Nephron progenitor cell (in vitro differentiated cells): ENCODE results near the gene SRD5A1.
A peak's percentile ranks its signal among the peaks of the same experiment; 100 is the strongest.

Experiments
- DNase-seq: peaks from one replicate; pipeline ENCODE4 v3.0.0; 2021
- H3K27ac Mint-ChIP-seq: 2 replicates; pipeline ENCODE4 v1.8.0; 2021; ENCODE audit warnings: mild to moderate bottlenecking, moderate library complexity, mixed read lengths
- H3K27me3 Mint-ChIP-seq: 2 replicates; pipeline ENCODE4 v1.8.0; 2021; ENCODE audit warnings: mild to moderate bottlenecking, low read depth, mixed read lengths; ENCODE audit not compliant: poor library complexity
- H3K36me3 Mint-ChIP-seq: 2 replicates; pipeline ENCODE4 v1.8.0; 2021; ENCODE audit warnings: low read depth, mixed read lengths
- H3K4me1 Mint-ChIP-seq: 2 replicates; pipeline ENCODE4 v1.8.0; 2021; ENCODE audit warnings: mixed read lengths
- H3K4me3 Mint-ChIP-seq: 2 replicates; pipeline ENCODE4 v1.8.0; 2021; ENCODE audit warnings: mild to moderate bottlenecking, moderate library complexity, mixed read lengths
- H3K9me3 Mint-ChIP-seq: 2 replicates; pipeline ENCODE4 v1.8.0; 2021; ENCODE audit warnings: mild to moderate bottlenecking, moderate library complexity, mixed read lengths
- TF ChIP-seq, protein P1 (sequence below): fragments of 200-600 bp; sonication (generic); IDR thresholded peaks from 2 replicates; pipeline ENCODE4 v1.5.0; 2021; ENCODE audit warnings: antibody characterized with exemption

The SRD5A1 gene

GRCh38 chr5:6599739-6600138, 33.5 kb upstream of the SRD5A1 start:
- H3K36me3 Mint-ChIP-seq, result peaks cover 90% of the 10 kb centered on the region
- TF ChIP-seq, protein P1, sequence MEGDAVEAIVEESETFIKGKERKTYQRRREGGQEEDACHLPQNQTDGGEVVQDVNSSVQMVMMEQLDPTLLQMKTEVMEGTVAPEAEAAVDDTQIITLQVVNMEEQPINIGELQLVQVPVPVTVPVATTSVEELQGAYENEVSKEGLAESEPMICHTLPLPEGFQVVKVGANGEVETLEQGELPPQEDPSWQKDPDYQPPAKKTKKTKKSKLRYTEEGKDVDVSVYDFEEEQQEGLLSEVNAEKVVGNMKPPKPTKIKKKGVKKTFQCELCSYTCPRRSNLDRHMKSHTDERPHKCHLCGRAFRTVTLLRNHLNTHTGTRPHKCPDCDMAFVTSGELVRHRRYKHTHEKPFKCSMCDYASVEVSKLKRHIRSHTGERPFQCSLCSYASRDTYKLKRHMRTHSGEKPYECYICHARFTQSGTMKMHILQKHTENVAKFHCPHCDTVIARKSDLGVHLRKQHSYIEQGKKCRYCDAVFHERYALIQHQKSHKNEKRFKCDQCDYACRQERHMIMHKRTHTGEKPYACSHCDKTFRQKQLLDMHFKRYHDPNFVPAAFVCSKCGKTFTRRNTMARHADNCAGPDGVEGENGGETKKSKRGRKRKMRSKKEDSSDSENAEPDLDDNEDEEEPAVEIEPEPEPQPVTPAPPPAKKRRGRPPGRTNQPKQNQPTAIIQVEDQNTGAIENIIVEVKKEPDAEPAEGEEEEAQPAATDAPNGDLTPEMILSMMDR, result no peak
- H3K27ac Mint-ChIP-seq, result no peak overlapping the region

GRCh38 chr5:6601271-6601670, 32.0 kb upstream of the SRD5A1 start:
- Mint-ChIP-seq H3K27ac (peak overlapping the region; percentile 22), H3K9me3 (no peaks in the 10 kb centered on the region), H3K27me3 (peaks cover 2% of the 10 kb centered on the region), H3K36me3 (peaks cover 92% of the 10 kb centered on the region), H3K4me3 (no peak overlapping the region), H3K4me1 (peaks cover 10% of the 10 kb centered on the region)
- DNase-seq, result no peak
- TF ChIP-seq, protein P1, result no peak

More at GRCh38 chr5:6599739-6600138, 33.5 kb upstream of the SRD5A1 start:
- Mint-ChIP-seq H3K27me3 (peaks cover 2% of the 10 kb centered on the region), H3K9me3 (peaks cover 2% of the 10 kb centered on the region), H3K4me3 (no peak overlapping the region), H3K4me1 (peaks cover 10% of the 10 kb centered on the region)
- DNase-seq, result no peak

- H3K4me1 Mint-ChIP-seq, result peaks cover 10% of the 10 kb centered on the region
- peaks cover 2% of the 10 kb centered on the region for H3K27me3 Mint-ChIP-seq
- H3K36me3 Mint-ChIP-seq, result peaks cover 92% of the 10 kb centered on the region
- no peak overlapping the region for H3K4me3 Mint-ChIP-seq
- H3K9me3 Mint-ChIP-seq, result no peaks in the 10 kb centered on the region
- peak overlapping the region; percentile 22 for H3K27ac Mint-ChIP-seq
- no peak for DNase-seq
- TF ChIP-seq, protein P1, result no peak
Measured at GRCh38 chr5:6601816-6602215, 31.4 kb upstream of the SRD5A1 start.

GRCh38 chr5:6602441-6602840, 30.8 kb upstream of the SRD5A1 start:
- TF ChIP-seq, protein P1, result no peak
- Mint-ChIP-seq H3K4me1 (peaks cover 10% of the 10 kb centered on the region), H3K27me3 (no peaks in the 10 kb centered on the region), H3K9me3 (no peaks in the 10 kb centered on the region), H3K27ac (no peak overlapping the region), H3K36me3 (peaks cover 92% of the 10 kb centered on the region), H3K4me3 (no peak overlapping the region)
- DNase-seq, result no peak

DNA sequence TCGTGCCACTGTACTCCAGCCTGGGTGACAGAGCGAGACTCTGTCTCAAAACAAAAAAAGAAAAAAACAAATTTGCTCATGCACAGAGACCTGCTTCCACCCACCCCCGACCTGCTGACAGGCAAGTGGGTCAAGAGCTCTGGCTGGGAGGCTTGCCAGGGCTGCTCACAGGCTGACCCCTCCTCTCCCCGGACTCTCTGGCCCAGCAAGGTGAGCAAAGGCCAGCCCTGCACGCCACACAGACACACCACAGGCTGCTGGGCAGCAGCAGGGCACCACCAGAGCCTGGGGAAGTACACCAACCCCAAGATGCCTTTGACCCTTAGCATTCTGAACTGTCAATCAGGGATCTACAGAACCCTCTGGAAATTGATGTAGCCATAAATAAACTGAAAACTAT, 29.6 kb upstream of the SRD5A1 start:
- TF ChIP-seq, protein P1, result no peak
- H3K4me3 Mint-ChIP-seq, result no peak overlapping the region
- peaks cover 10% of the 10 kb centered on the region for H3K4me1 Mint-ChIP-seq
- no peaks in the 10 kb centered on the region for H3K9me3 Mint-ChIP-seq
- H3K27me3 Mint-ChIP-seq, result no peaks in the 10 kb centered on the region
- H3K27ac Mint-ChIP-seq, result no peak overlapping the region
- H3K36me3 Mint-ChIP-seq, result peaks cover 87% of the 10 kb centered on the region
- no peak for DNase-seq

- Mint-ChIP-seq H3K36me3 (peaks cover 83% of the 10 kb centered on the region), H3K4me1 (peaks cover 10% of the 10 kb centered on the region), H3K27ac (no peak overlapping the region), H3K4me3 (no peak overlapping the region), H3K27me3 (no peaks in the 10 kb centered on the region), H3K9me3 (no peaks in the 10 kb centered on the region)
- TF ChIP-seq, protein P1, result no peak
- DNase-seq, result no peak
Measured at GRCh38 chr5:6604341-6604740, 28.9 kb upstream of the SRD5A1 start.
